Endothelial cell of umbilical vein (primary cell): ENCODE measurements around the gene ARHGAP21. TPM values are rescaled to one million over a fixed set of nuclear protein-coding genes. Genes with fewer than 3 reads are reported as not detected.

Experiments used
- BruUV-seq: library from RNA; stranded (reverse); fragments of 400-500 nt; replicated peaks from 2 replicates; lab custom pipeline; 2021; lab: Mats Ljungman, UMichigan
- CTCF ChIA-PET: fragments of 300-600, 350-600 bp; sonication (Branson Sonifier 250); formaldehyde crosslinking; loops from one replicate; lab custom pipeline; 2021; ENCODE audit warnings: antibody characterized with exemption, inconsistent platforms; lab: Charles Lee
- POLR2A ChIA-PET: fragments of 300-600, 350-600 bp; sonication (Branson Sonifier 250); formaldehyde crosslinking; loops from one replicate; lab custom pipeline; 2021; ENCODE audit warnings: antibody characterized with exemption, inconsistent platforms; lab: Charles Lee
- DNase-seq: peaks from one replicate; pipeline ENCODE4 v3.0.0-alpha.2; 2011; ENCODE audit warnings: low read depth, low spot score
- FAIRE-seq: peaks from 2 replicates; lab custom pipeline; 2011; peaks lifted over from hg19 to GRCh38; lab: Jason Lieb, UNC
- H2AFZ ChIP-seq: 2 replicates; pipeline ENCODE4 v1.6.0; 2012; ENCODE audit warnings: low read depth, low read length, control low read depth, inconsistent platforms
- H3K27ac ChIP-seq: 2 replicates; pipeline ENCODE4 v1.5.1; 2011; ENCODE audit warnings: low read depth, mild to moderate bottlenecking, control low read depth, low read length, moderate library complexity; ENCODE audit not compliant: insufficient read depth
- H3K27me3 ChIP-seq, 2 experiments: 2 replicates each; pipeline versions ENCODE4 v1.6.0 to v1.6.1; 2011; ENCODE audit warnings: low read length in 2 of 2, mixed read lengths in 1 of 2; ENCODE audit not compliant: control insufficient read depth in 2 of 2, insufficient read depth in 2 of 2
- H3K36me3 ChIP-seq, 2 experiments: 2 replicates in 1 of 2; 3 replicates in 1 of 2; pipeline ENCODE4 v1.5.1; 2011; ENCODE audit warnings: low read length in 2 of 2, mild to moderate bottlenecking in 1 of 2, moderate library complexity in 1 of 2; ENCODE audit not compliant: control insufficient read depth in 2 of 2, insufficient read depth in 2 of 2; ENCODE audit errors: extremely low read depth in 1 of 2
- H3K4me1 ChIP-seq: 3 replicates; pipeline ENCODE4 v1.5.1; 2011; ENCODE audit warnings: mild to moderate bottlenecking, low read length; ENCODE audit not compliant: control insufficient read depth, insufficient read depth; ENCODE audit errors: extremely low read depth
- H3K4me2 ChIP-seq: 2 replicates; pipeline ENCODE4 v1.6.1; 2011; ENCODE audit warnings: low read length, control low read depth, mixed read lengths; ENCODE audit not compliant: insufficient read depth
- H3K4me3 ChIP-seq, 3 experiments: fragments of 200-600 bp in 1 of 3; sonication (generic), shearing (Covaris generic) in 1 of 3; replicated peaks in 1 of 3; 2 replicates each; pipeline ENCODE4 v1.5.1; 2011 to 2016; ENCODE audit warnings: control low read depth in 3 of 3, low read length in 3 of 3, mild to moderate bottlenecking in 2 of 3, inconsistent platforms in 1 of 3, low read depth in 1 of 3, moderate library complexity in 1 of 3; ENCODE audit not compliant: insufficient read depth in 1 of 3
- H3K79me2 ChIP-seq: 2 replicates; pipeline ENCODE4 v1.6.0; 2012; ENCODE audit warnings: low read length, inconsistent platforms; ENCODE audit not compliant: control insufficient read depth, insufficient read depth
- H3K9ac ChIP-seq: replicated peaks from 2 replicates; pipeline ENCODE3; 2011; ENCODE audit warnings: low read length, control low read depth; ENCODE audit not compliant: insufficient read depth; ENCODE audit errors: extremely low read depth
- H3K9me1 ChIP-seq: replicated peaks from 3 replicates; pipeline ENCODE4 v1.6.0; 2011; ENCODE audit warnings: mild to moderate bottlenecking, low read length; ENCODE audit not compliant: control insufficient read depth, insufficient read depth; ENCODE audit errors: extremely low read depth
- H3K9me3 ChIP-seq: replicated peaks from 2 replicates; pipeline ENCODE4 v1.5.1; 2012; ENCODE audit warnings: low read length, inconsistent platforms; ENCODE audit not compliant: control insufficient read depth, insufficient read depth
- H4K20me1 ChIP-seq: replicated peaks from 2 replicates; pipeline ENCODE3; 2011; ENCODE audit warnings: mild to moderate bottlenecking, low read length; ENCODE audit not compliant: control insufficient read depth, insufficient read depth; ENCODE audit errors: extremely low read depth
- FOS ChIP-seq: IDR thresholded peaks from 2 replicates; pipeline ENCODE4 v1.6.1; 2011; ENCODE audit warnings: mild to moderate bottlenecking, low read length, moderate library complexity, borderline replicate concordance; ENCODE audit not compliant: insufficient read depth
- GATA2 ChIP-seq: IDR thresholded peaks from 2 replicates; pipeline ENCODE4 v1.7.0; 2011; ENCODE audit warnings: low read depth, mild to moderate bottlenecking, moderate library complexity, mixed read lengths, low read length; ENCODE audit not compliant: insufficient read length, insufficient read depth
- JUN ChIP-seq: IDR thresholded peaks from 2 replicates; pipeline ENCODE4 v1.6.1; 2011; ENCODE audit warnings: borderline replicate concordance, low read depth; ENCODE audit not compliant: insufficient read length, insufficient read depth
- MAX ChIP-seq: IDR thresholded peaks from 2 replicates; pipeline ENCODE4 v1.6.1; 2011; ENCODE audit not compliant: insufficient read depth, insufficient read length
- MYC ChIP-seq: IDR thresholded peaks from one replicate; pipeline ENCODE4 v1.6.1; 2011; ENCODE audit warnings: mild to moderate bottlenecking, low read depth, low read length
- POLR2AphosphoS5 ChIP-seq: IDR thresholded peaks from 2 replicates; pipeline ENCODE4 v1.6.1; 2012; ENCODE audit warnings: low read depth, mild to moderate bottlenecking, control low read depth, low read length, moderate library complexity; ENCODE audit not compliant: insufficient read depth
- dilution Hi-C: fragments of 300-500 bp; cut with MboI; formaldehyde crosslinking; loops from one replicate; pipeline ENCODE4 v1.15.0; 2019; ENCODE audit warnings: low sequenced_read_pairs; ENCODE audit not compliant: extremely low pct_ligation_motif_present
- intact Hi-C: fragments of 100-400 bp; cut with micrococcal nuclease; formaldehyde crosslinking; loops from one replicate; pipeline ENCODE4 v1.10.0; 2022
- polyA plus RNA-seq, 4 experiments: library from polyadenylated mRNA; depleted of rRNA in 3 of 4; stranded (reverse) in 3 of 4; unstranded in 1 of 4; fragments of >200 nt; gene quantifications; 2 replicates each; pipeline versions ENCODE4 v1.2.1 to v1.2.3, GENCODE V29; 2011 to 2012; ENCODE audit warnings: missing spikeins in 1 of 4
- total RNA-seq: library from RNA; stranded (reverse); gene quantifications from 2 replicates; pipeline ENCODE4 v1.2.3, GENCODE V29; 2021
- TF ChIP-seq, protein P1 (sequence below), 2 donors: IDR thresholded peaks; 1 replicate in 1 of 2; 2 replicates in 1 of 2; pipeline ENCODE4 v1.5.1; 2011; ENCODE audit warnings: low read length in 2 of 2, mild to moderate bottlenecking in 2 of 2, moderate library complexity in 2 of 2, control low read depth in 1 of 2, inconsistent platforms in 1 of 2, low read depth in 1 of 2; ENCODE audit not compliant: insufficient read depth in 1 of 2; ENCODE audit errors: extremely low read depth in 1 of 2

The ARHGAP21 gene
- total and polyA plus RNA-seq, 2 donors (not counting 3 experiments of a cell fraction or from before 2014, with no cell fraction given): 29.5 to 97.8 TPM

- no peak overlapping the region for H3K27ac ChIP-seq
- H3K36me3 ChIP-seq: no peaks in the 10 kb centered on the region
- CTCF ChIA-PET: no interaction called here
- DNase-seq (no peak), FAIRE-seq (no peak)
- no peaks in the 10 kb centered on the region for H4K20me1 ChIP-seq
- H3K9me3 ChIP-seq: no peaks in the 10 kb centered on the region
- H3K4me1 ChIP-seq: peaks cover 2% of the 10 kb centered on the region
- no peaks in the 10 kb centered on the region for H3K79me2 ChIP-seq
- dilution Hi-C loops (no loop called here), intact Hi-C loops (no loop called here)
- no peaks in the 10 kb centered on the region for H3K27me3 ChIP-seq
- no peak overlapping the region for H3K4me2 ChIP-seq
- no TSS peak for BruUV-seq
- H3K9me1 ChIP-seq: no peaks in the 10 kb centered on the region
- no peak overlapping the region for H3K4me3 ChIP-seq
- no peak overlapping the region for H2AFZ ChIP-seq
- POLR2A ChIA-PET: no interaction called here
- TF ChIP-seq FOS (no peak), POLR2AphosphoS5 (no peak), MYC (no peak), GATA2 (no peak), MAX (no peak), JUN (no peak)
- TF ChIP-seq, protein P1, sequence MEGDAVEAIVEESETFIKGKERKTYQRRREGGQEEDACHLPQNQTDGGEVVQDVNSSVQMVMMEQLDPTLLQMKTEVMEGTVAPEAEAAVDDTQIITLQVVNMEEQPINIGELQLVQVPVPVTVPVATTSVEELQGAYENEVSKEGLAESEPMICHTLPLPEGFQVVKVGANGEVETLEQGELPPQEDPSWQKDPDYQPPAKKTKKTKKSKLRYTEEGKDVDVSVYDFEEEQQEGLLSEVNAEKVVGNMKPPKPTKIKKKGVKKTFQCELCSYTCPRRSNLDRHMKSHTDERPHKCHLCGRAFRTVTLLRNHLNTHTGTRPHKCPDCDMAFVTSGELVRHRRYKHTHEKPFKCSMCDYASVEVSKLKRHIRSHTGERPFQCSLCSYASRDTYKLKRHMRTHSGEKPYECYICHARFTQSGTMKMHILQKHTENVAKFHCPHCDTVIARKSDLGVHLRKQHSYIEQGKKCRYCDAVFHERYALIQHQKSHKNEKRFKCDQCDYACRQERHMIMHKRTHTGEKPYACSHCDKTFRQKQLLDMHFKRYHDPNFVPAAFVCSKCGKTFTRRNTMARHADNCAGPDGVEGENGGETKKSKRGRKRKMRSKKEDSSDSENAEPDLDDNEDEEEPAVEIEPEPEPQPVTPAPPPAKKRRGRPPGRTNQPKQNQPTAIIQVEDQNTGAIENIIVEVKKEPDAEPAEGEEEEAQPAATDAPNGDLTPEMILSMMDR (IDR thresholded peaks at IDR 0.05; ENCODE audit: extremely low read depth in 1 of 2, insufficient read depth in 1 of 2, low read depth in 1 of 2, low read length in 2 of 2): no peak
- no peak overlapping the region for H3K9ac ChIP-seq
Observed at GRCh38 chr10:24554036-24554435, 169.7 kb downstream of the ARHGAP21 start.
